Aorta (tissue), 5 donors: ENCODE data around the gene ZNF774. TPM values are rescaled to one million over a fixed set of nuclear protein-coding genes. Genes with fewer than 3 reads are reported as not detected.

ENCODE experiments used
- ATAC-seq: fragments of 200-7000 bp; cut with Tn5 transposase; one replicate; pipeline ENCODE4 v1.9.1; 2022; ENCODE audit warnings: moderate library complexity; ENCODE audit not compliant: low FRiP score
- DNase-seq, 2 donors: peaks; one replicate each; pipeline ENCODE4 v3.0.0-alpha.2; 2020
- H3K27ac ChIP-seq, 2 donors: one replicate each; pipeline ENCODE4 v1.5.1; 2013; ENCODE audit warnings: low read length in 2 of 2, mild to moderate bottlenecking in 2 of 2, moderate library complexity in 2 of 2, control low read depth in 1 of 2, inconsistent platforms in 1 of 2, low read depth in 1 of 2
- H3K27me3 ChIP-seq, 2 donors: one replicate each; pipeline ENCODE4 v1.6.1; 2013; ENCODE audit warnings: control low read depth in 1 of 2, low read length in 1 of 2, mild to moderate bottlenecking in 1 of 2, moderate library complexity in 1 of 2; ENCODE audit not compliant: insufficient read depth in 2 of 2, control insufficient read depth in 1 of 2
- H3K36me3 ChIP-seq, 2 donors: one replicate each; pipeline ENCODE4 v1.6.1; 2013; ENCODE audit warnings: control low read depth in 1 of 2, low read length in 1 of 2, mild to moderate bottlenecking in 1 of 2; ENCODE audit not compliant: insufficient read depth in 2 of 2, control insufficient read depth in 1 of 2
- H3K4me1 ChIP-seq, 2 donors: one replicate each; pipeline ENCODE4 v1.6.1; 2013; ENCODE audit warnings: low read length in 2 of 2, control low read depth in 1 of 2, mild to moderate bottlenecking in 1 of 2, moderate library complexity in 1 of 2; ENCODE audit not compliant: insufficient read depth in 2 of 2, control insufficient read depth in 1 of 2
- H3K4me3 ChIP-seq, 2 donors: one replicate each; pipeline ENCODE4 v1.5.1; 2013; ENCODE audit warnings: low read length in 2 of 2, control low read depth in 1 of 2, mild to moderate bottlenecking in 1 of 2
- H3K9me3 ChIP-seq: one replicate; pipeline ENCODE4 v1.6.1; 2013; ENCODE audit warnings: mild to moderate bottlenecking, low read length; ENCODE audit not compliant: control insufficient read depth
- WGBS, 2 donors: extraction: QIAGEN DNeasy Blood & Tissue Kit; methylation state at CpG; one replicate each; pipeline ENCODE4 v1.1.7; 2013; 5-methylcytosine and 5-hydroxymethylcytosine counted together
- intact Hi-C, 2 donors: fragments of 100-400 bp; cut with DNase I; formaldehyde crosslinking; loops; one replicate each; pipeline versions ENCODE4 v1.14.2 to v1.15.0; 2022
- polyA plus RNA-seq, 2 donors: library from polyadenylated mRNA; stranded (reverse); fragments of 200-250 nt; gene quantifications; one replicate each; pipeline ENCODE4 v1.2.3, GENCODE V29; 2013
- total RNA-seq, 2 donors: library from RNA; stranded (reverse); fragmentation: NEBNext Ultra II Directional; extraction: Animal tissue kit (Norgen Biotek cat#: 25700); gene quantifications; one replicate each; pipeline ENCODE4 v1.2.1, GENCODE V29; 2021
- donor health status: healthy with polysubstance abuse.
- donor health status: Bipolar disorder and iron deficiency.
- donor health status: DM: no; HTN: no; CAD: no.
- donor health status: DM: no; HTN: no; CAD: no.
- donor health status: DM: yes; HTN: yes; CAD: no.

The ZNF774 gene
- total and polyA plus RNA-seq, 4 donors, result 0.50 to 7.4 (median 4.4) TPM

GRCh38 chr15:90349821-90350220, 2.3 kb upstream of the ZNF774 start:
- Histone ChIP-seq H3K27me3 (no peaks in the 10 kb centered on the region), H3K4me3 (no peak overlapping the region), H3K36me3 (no peaks in the 10 kb centered on the region), H3K9me3 (no peaks in the 10 kb centered on the region), H3K4me1 (no peaks in the 10 kb centered on the region), H3K27ac (no peak overlapping the region)
- ATAC-seq, result no peak
- DNase-seq, result no peak
- intact Hi-C loops, result no loop called here
- WGBS, 2 donors, result 95 to 97% methylated on average over 9 of the region's 9 CpGs

- Histone ChIP-seq H3K36me3 (no peaks in the 10 kb centered on the region), H3K4me3 (no peak overlapping the region), H3K9me3 (no peaks in the 10 kb centered on the region), H3K27me3 (no peaks in the 10 kb centered on the region), H3K4me1 (no peaks in the 10 kb centered on the region), H3K27ac (no peak overlapping the region)
- DNase-seq (no peak), ATAC-seq (peak; percentile 69)
- intact Hi-C loops, result no loop called here
- 19 to 20% methylated on average over 25 of the region's 25 CpGs for WGBS, 2 donors
These were observed 491 bp upstream of the ZNF774 start for GRCh38 chr15:90351479-90352106.

- DNase-seq, result no peak
- Histone ChIP-seq H3K36me3 (no peaks in the 10 kb centered on the region), H3K4me3 (no peak overlapping the region), H3K27me3 (no peaks in the 10 kb centered on the region), H3K9me3 (no peaks in the 10 kb centered on the region), H3K4me1 (no peaks in the 10 kb centered on the region), H3K27ac (no peak overlapping the region)
- intact Hi-C loops, result no loop called here
- no peak for ATAC-seq
- WGBS, 2 donors, result 87 to 95% methylated on average over 2 of the region's 2 CpGs
These were observed 2.9 kb downstream of the ZNF774 start for GRCh38 chr15:90354986-90355385.

- WGBS, 2 donors, result 86% methylated on average over 8 of the region's 8 CpGs
- no peaks in the 10 kb centered on the region for H3K36me3 ChIP-seq
These were observed 6.3 kb downstream of the ZNF774 start for GRCh38 chr15:90358124-90359033.

GRCh38 chr15:90360746-90361145, 8.7 kb downstream of the ZNF774 start:
- Histone ChIP-seq H3K4me3 (no peak overlapping the region), H3K36me3 (no peaks in the 10 kb centered on the region), H3K4me1 (peaks cover 0 to 3% of the 10 kb centered on the region in 2 donors), H3K9me3 (no peaks in the 10 kb centered on the region), H3K27me3 (no peaks in the 10 kb centered on the region), H3K27ac (no peak overlapping the region)
- intact Hi-C loops, result no loop called here
- no peak for ATAC-seq
- WGBS, 2 donors, result 81 to 86% methylated on average over 14 of the region's 14 CpGs
- DNase-seq, result no peak

More at GRCh38 chr15:90358124-90359033, 6.3 kb downstream of the ZNF774 start:
- Histone ChIP-seq H3K4me1 (peaks cover 0 to 3% of the 10 kb centered on the region in 2 donors), H3K4me3 (no peak overlapping the region), H3K9me3 (no peaks in the 10 kb centered on the region), H3K27me3 (no peaks in the 10 kb centered on the region), H3K27ac (no peak overlapping the region)
- ATAC-seq (no peak), DNase-seq (no peak)
- intact Hi-C loops, result no loop called here

GRCh38 chr15:90362936-90363212, 10.8 kb downstream of the ZNF774 start:
- H3K4me1 ChIP-seq, result peaks cover 3 to 5% of the 10 kb centered on the region in 2 donors
- H3K9me3 ChIP-seq, result no peaks in the 10 kb centered on the region
- no peak overlapping the region for H3K4me3 ChIP-seq
- DNase-seq (no peak), ATAC-seq (peak; percentile 77)
- H3K36me3 ChIP-seq, result no peaks in the 10 kb centered on the region
- H3K27ac ChIP-seq, result peak overlapping the region in 1 of 2 donors; percentile 59
- H3K27me3 ChIP-seq, result no peaks in the 10 kb centered on the region
- intact Hi-C loops, result no loop called here
- WGBS, 2 donors, result 0 to 8% methylated on average over 2 of the region's 2 CpGs

GRCh38 chr15:90364251-90364650, 12.2 kb downstream of the ZNF774 start:
- no peak for DNase-seq
- 57 to 71% methylated on average over 4 of the region's 4 CpGs for WGBS, 2 donors
- Histone ChIP-seq H3K27ac (no peak overlapping the region), H3K9me3 (no peaks in the 10 kb centered on the region), H3K36me3 (no peaks in the 10 kb centered on the region), H3K4me3 (no peak overlapping the region), H3K4me1 (peaks cover 3 to 5% of the 10 kb centered on the region in 2 donors), H3K27me3 (no peaks in the 10 kb centered on the region)
- intact Hi-C loops, result no loop called here
- no peak for ATAC-seq

- no peak for DNase-seq
- no peak for ATAC-seq
- no peak overlapping the region for H3K27ac ChIP-seq
- WGBS, 2 donors, result 91 to 96% methylated on average over 15 of the region's 15 CpGs
- no peak overlapping the region for H3K4me3 ChIP-seq
- H3K27me3 ChIP-seq, result no peaks in the 10 kb centered on the region
- intact Hi-C loops, result no loop called here
- H3K4me1 ChIP-seq, result peaks cover 3 to 5% of the 10 kb centered on the region in 2 donors
- no peaks in the 10 kb centered on the region for H3K9me3 ChIP-seq
- H3K36me3 ChIP-seq, result no peaks in the 10 kb centered on the region
These were observed 13.5 kb downstream of the ZNF774 start for GRCh38 chr15:90365414-90366055.
